ENCODE results near the gene ITPR1. TPM values are rescaled to one million over a fixed set of nuclear protein-coding genes. Genes with fewer than 3 reads are reported as not detected.

ITPR1 gene
- polyA plus RNA-seq, 1 donor from 2014 or later, result 2.1 TPM

GRCh38 chr3:4703054-4703480 lies 209.9 kb downstream of the ITPR1 start (continued):
- no peak for TF ChIP-seq MXI1 (conservative IDR thresholded peaks at IDR 0.05; ENCODE audit: poor library complexity, severe bottlenecking)
- no peak for TF ChIP-seq EZH2 (IDR thresholded peaks at IDR 0.05; ENCODE audit: borderline replicate concordance, insufficient read depth, low read length, poor library complexity, severe bottlenecking)

- no peak overlapping the region for H3K4me3 ChIP-seq (ENCODE audit: low read length)
- H4K20me1 ChIP-seq (ENCODE audit: insufficient read depth), result no peaks in the 10 kb centered on the region
- H3F3A ChIP-seq (ENCODE audit: insufficient read depth, low read length, poor library complexity, severe bottlenecking), result no peaks in the 10 kb centered on the region
- no peaks in the 10 kb centered on the region for H3K9me3 ChIP-seq (ENCODE audit: low read length)
- H3K27ac ChIP-seq (ENCODE audit: low read length), result no peak overlapping the region
- no peak overlapping the region for H2AFZ ChIP-seq (ENCODE audit: low read depth, low read length)
- H3K27me3 ChIP-seq (ENCODE audit: insufficient read depth, low read depth, low read length), result no peaks in the 10 kb centered on the region
- H3K36me3 ChIP-seq (ENCODE audit: insufficient read depth, low read length), result no peaks in the 10 kb centered on the region
- no peak overlapping the region for H3K9ac ChIP-seq (ENCODE audit: low read length)
- H3K79me2 ChIP-seq (replicated peaks; ENCODE audit: insufficient read depth, low read length), result no peaks in the 10 kb centered on the region
- no peak for TF ChIP-seq SMC3 (conservative IDR thresholded peaks at IDR 0.05; ENCODE audit: poor library complexity)
- no peak for TF ChIP-seq CTCF (IDR thresholded peaks at IDR 0.05; ENCODE audit: poor library complexity, severe bottlenecking)
- no peak for TF ChIP-seq MXI1 (conservative IDR thresholded peaks at IDR 0.05; ENCODE audit: poor library complexity, severe bottlenecking)
- TF ChIP-seq RAD21 (conservative IDR thresholded peaks at IDR 0.05), result no peak
- TF ChIP-seq EP300 (conservative IDR thresholded peaks at IDR 0.05; ENCODE audit: poor library complexity, severe bottlenecking), result no peak
- no peak for TF ChIP-seq EZH2 (IDR thresholded peaks at IDR 0.05; ENCODE audit: borderline replicate concordance, insufficient read depth, low read length, poor library complexity, severe bottlenecking)
- no peak for TF ChIP-seq POLR2AphosphoS5 (IDR thresholded peaks at IDR 0.05)
- H3K4me2 ChIP-seq (ENCODE audit: low read length), result no peak overlapping the region
- H3K9me2 ChIP-seq (ENCODE audit: insufficient read depth, low read length), result no peaks in the 10 kb centered on the region
Observed at GRCh38 chr3:4704552-4704951, 211.4 kb downstream of the ITPR1 start.

GRCh38 chr3:4707324-4707723 lies 214.2 kb downstream of the ITPR1 start:
- Histone ChIP-seq H3K27me3 (ENCODE audit: insufficient read depth, low read depth, low read length) (no peaks in the 10 kb centered on the region), H3K9me2 (ENCODE audit: insufficient read depth, low read length) (no peaks in the 10 kb centered on the region), H3F3A (ENCODE audit: insufficient read depth, low read length, poor library complexity, severe bottlenecking) (no peaks in the 10 kb centered on the region), H3K79me2 (replicated peaks; ENCODE audit: insufficient read depth, low read length) (no peaks in the 10 kb centered on the region), H2AFZ (ENCODE audit: low read depth, low read length) (no peak overlapping the region), H3K9ac (ENCODE audit: low read length) (no peak overlapping the region), H3K4me2 (ENCODE audit: low read length) (no peak overlapping the region), H3K9me3 (ENCODE audit: low read length) (no peaks in the 10 kb centered on the region), H3K27ac (ENCODE audit: low read length) (no peak overlapping the region), H3K36me3 (ENCODE audit: insufficient read depth, low read length) (no peaks in the 10 kb centered on the region), H3K4me3 (ENCODE audit: low read length) (no peak overlapping the region), H4K20me1 (ENCODE audit: insufficient read depth) (no peaks in the 10 kb centered on the region)
- TF ChIP-seq POLR2AphosphoS5 (IDR thresholded peaks at IDR 0.05) (no peak), RAD21 (conservative IDR thresholded peaks at IDR 0.05) (no peak), REST (IDR thresholded peaks at IDR 0.05; ENCODE audit: borderline replicate concordance) (no peak), EZH2 (IDR thresholded peaks at IDR 0.05; ENCODE audit: borderline replicate concordance, insufficient read depth, low read length, poor library complexity, severe bottlenecking) (no peak), EP300 (conservative IDR thresholded peaks at IDR 0.05; ENCODE audit: poor library complexity, severe bottlenecking) (no peak), MXI1 (conservative IDR thresholded peaks at IDR 0.05; ENCODE audit: poor library complexity, severe bottlenecking) (no peak), TAF1 (IDR thresholded peaks at IDR 0.05; ENCODE audit: low read depth) (no peak), SMC3 (conservative IDR thresholded peaks at IDR 0.05; ENCODE audit: poor library complexity) (no peak), CTCF (IDR thresholded peaks at IDR 0.05; ENCODE audit: poor library complexity, severe bottlenecking) (no peak)

Data from neural cell (in vitro differentiated cells).